Naive B cell (primary cell): ENCODE data around the gene PRODH. TPM values are rescaled to one million over a fixed set of nuclear protein-coding genes. Genes with fewer than 3 reads are reported as not detected.
A peak's percentile ranks its signal among the peaks of the same experiment; 100 is the strongest.

ENCODE experiments used
- ATAC-seq, 2 donors: fragments of 150-1000 bp; cut with Tn5 transposase; 2 replicates each; pipeline ENCODE4 v1.10.0; 2021; ENCODE audit warnings: low read depth in 2 of 2, mild to moderate bottlenecking in 2 of 2, moderate library complexity in 2 of 2
- DNase-seq: peaks from one replicate; pipeline ENCODE4 v3.0.0; 2022
- H3K27ac Mint-ChIP-seq, 6 donors: one replicate each; pipeline ENCODE4 v1.8.0; 2020 to 2022; ENCODE audit warnings: mild to moderate bottlenecking in 6 of 6, mixed read lengths in 6 of 6, moderate library complexity in 5 of 6, inconsistent platforms in 2 of 6
- H3K27me3 Mint-ChIP-seq, 3 donors: one replicate each; pipeline ENCODE4 v1.8.0; 2021 to 2022; ENCODE audit warnings: mixed read lengths in 3 of 3, mild to moderate bottlenecking in 1 of 3
- H3K36me3 Mint-ChIP-seq, 2 donors: one replicate each; pipeline ENCODE4 v1.8.0; 2020 to 2022; ENCODE audit warnings: mixed read lengths in 2 of 2, inconsistent platforms in 1 of 2, mild to moderate bottlenecking in 1 of 2
- H3K4me1 Mint-ChIP-seq, 3 donors: one replicate each; pipeline ENCODE4 v1.8.0; 2020 to 2022; ENCODE audit warnings: mixed read lengths in 3 of 3, inconsistent platforms in 1 of 3, mild to moderate bottlenecking in 1 of 3, moderate library complexity in 1 of 3
- H3K4me3 Mint-ChIP-seq, 8 donors: one replicate each; pipeline ENCODE4 v1.8.0; 2020 to 2022; ENCODE audit warnings: mild to moderate bottlenecking in 8 of 8, mixed read lengths in 8 of 8, moderate library complexity in 8 of 8, inconsistent platforms in 2 of 8
- H3K9me3 Mint-ChIP-seq, 7 donors: one replicate each; pipeline ENCODE4 v1.8.0; 2020 to 2022; ENCODE audit warnings: mixed read lengths in 7 of 7, mild to moderate bottlenecking in 5 of 7, inconsistent platforms in 2 of 7, moderate library complexity in 1 of 7
- polyA plus RNA-seq, 6 donors: library from polyadenylated mRNA; unstranded; fragments of 300-500 nt; fragmentation: Illumina TruSeq; gene quantifications; one replicate each; pipeline ENCODE4 v1.2.3, GENCODE V29; 2021; ENCODE audit warnings: low read depth in 6 of 6

PRODH gene
- under 1 TPM in 1 of 6 donors, not detected in 5; 0.05 TPM for polyA plus RNA-seq

- Mint-ChIP-seq H3K9me3 (no peaks in the 10 kb centered on the region), H3K4me3 (no peak within 1 kb of the TSS), H3K27me3 (no peaks in the 10 kb centered on the region), H3K27ac (no peak within 1 kb of the TSS), H3K36me3 (no peaks in the 10 kb centered on the region), H3K4me1 (no peaks in the 10 kb centered on the region)
- DNase-seq (no peak), ATAC-seq (no peak)
Measured at GRCh38 chr22:18935889-18936529, at the start of gene PRODH. Gene PRODH (minus strand): TSS chr22:18936293. CDS start chr22:18936287, 6 bp downstream.

DNA sequence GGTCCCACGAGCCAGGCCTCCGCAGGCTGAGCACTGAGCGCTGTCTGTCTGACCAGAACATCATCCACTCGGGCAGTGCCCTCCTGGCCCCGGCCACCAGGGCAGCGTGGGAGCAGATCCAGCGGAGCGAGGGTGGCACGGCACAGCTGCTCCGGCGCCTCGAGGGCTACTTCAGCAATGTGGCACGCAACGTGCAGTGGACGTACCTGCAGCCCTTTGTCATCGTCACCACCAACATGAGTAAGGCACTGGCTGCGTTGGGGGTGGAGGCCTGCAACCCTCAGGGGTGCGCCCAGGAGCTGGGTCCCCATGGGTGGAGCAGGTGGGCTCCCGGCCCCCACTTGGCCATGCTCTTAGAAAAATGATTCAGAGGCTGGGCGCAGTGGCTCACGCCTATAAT lies 49.7 kb upstream of the PRODH start:
- Mint-ChIP-seq H3K4me1 (no peaks in the 10 kb centered on the region), H3K27ac (no peak overlapping the region), H3K36me3 (no peaks in the 10 kb centered on the region), H3K27me3 (peaks cover 0 to 9% (median 2%) of the 10 kb centered on the region in 3 donors), H3K4me3 (no peak overlapping the region), H3K9me3 (peaks cover 0 to 11% (median 5%) of the 10 kb centered on the region in 7 donors)
- ATAC-seq, result no peak
- DNase-seq, result no peak

- DNase-seq (no peak), ATAC-seq (no peak)
- H3K36me3 Mint-ChIP-seq, result no peaks in the 10 kb centered on the region
- H3K9me3 Mint-ChIP-seq, result peaks cover 0 to 20% (median 12%) of the 10 kb centered on the region in 7 donors
- H3K27me3 Mint-ChIP-seq, result peaks cover 0 to 5% (median 0%) of the 10 kb centered on the region in 3 donors
- no peak overlapping the region for H3K4me3 Mint-ChIP-seq
- no peak overlapping the region for H3K27ac Mint-ChIP-seq
- no peaks in the 10 kb centered on the region for H3K4me1 Mint-ChIP-seq
Measured at GRCh38 chr22:18984564-18984963, 48.5 kb upstream of the PRODH start.

DNA sequence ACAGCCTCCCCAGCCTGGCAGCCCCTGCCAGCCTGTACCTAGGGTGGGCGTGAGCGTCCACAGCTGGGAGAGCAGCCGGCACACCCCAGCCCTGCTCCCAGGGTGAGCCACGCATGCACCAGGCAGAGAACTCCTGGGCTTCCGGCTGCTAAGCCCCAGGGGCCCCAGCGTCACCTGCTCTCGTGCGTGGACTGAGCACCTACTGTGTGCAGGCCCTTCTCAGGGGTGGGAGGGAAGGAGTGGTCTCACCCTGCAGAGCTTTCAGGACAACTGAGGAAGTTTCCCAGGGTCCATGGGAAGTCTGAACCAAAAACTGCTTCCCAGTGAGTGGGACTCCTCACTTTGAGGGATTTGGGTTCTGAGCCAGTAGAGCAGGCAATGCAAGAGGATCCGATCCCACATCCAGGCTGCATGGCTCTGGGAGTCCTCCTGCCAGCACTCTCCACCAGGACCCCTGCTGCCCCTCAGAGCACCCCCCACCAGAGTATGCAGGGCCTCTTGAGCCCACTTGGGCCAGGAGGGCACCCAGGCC lies 47.1 kb upstream of the PRODH start:
- Mint-ChIP-seq H3K4me3 (no peak overlapping the region), H3K4me1 (no peaks in the 10 kb centered on the region), H3K9me3 (peaks cover 0 to 25% (median 12%) of the 10 kb centered on the region in 7 donors), H3K36me3 (no peaks in the 10 kb centered on the region), H3K27ac (no peak overlapping the region), H3K27me3 (peaks cover 0 to 5% (median 0%) of the 10 kb centered on the region in 3 donors)
- no peak for ATAC-seq
- DNase-seq, result no peak

DNA sequence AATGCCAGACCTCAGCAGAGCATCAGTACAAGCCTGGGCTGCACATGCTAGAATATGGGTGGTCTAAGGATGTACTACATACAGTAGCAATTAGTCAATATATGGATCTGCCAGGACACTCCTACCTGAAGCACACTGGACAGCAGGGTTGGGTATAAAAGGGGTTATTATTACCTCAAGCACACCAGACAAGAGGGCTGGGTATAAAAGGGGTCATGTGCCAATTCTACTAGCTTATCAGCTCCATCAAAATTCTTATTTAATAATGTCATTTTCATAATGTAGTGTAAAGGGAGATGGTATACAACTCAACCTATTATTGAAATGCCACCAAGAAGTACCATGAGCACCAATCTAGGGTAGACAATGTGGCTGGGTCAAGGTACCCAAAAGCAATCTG lies 44.7 kb upstream of the PRODH start:
- Mint-ChIP-seq H3K27me3 (peaks cover 0 to 8% (median 5%) of the 10 kb centered on the region in 3 donors), H3K36me3 (no peaks in the 10 kb centered on the region), H3K4me1 (no peaks in the 10 kb centered on the region), H3K4me3 (no peak overlapping the region), H3K27ac (no peak overlapping the region), H3K9me3 (peaks cover 0 to 25% (median 12%) of the 10 kb centered on the region in 7 donors)
- no peak for DNase-seq
- ATAC-seq, result no peak

DNA sequence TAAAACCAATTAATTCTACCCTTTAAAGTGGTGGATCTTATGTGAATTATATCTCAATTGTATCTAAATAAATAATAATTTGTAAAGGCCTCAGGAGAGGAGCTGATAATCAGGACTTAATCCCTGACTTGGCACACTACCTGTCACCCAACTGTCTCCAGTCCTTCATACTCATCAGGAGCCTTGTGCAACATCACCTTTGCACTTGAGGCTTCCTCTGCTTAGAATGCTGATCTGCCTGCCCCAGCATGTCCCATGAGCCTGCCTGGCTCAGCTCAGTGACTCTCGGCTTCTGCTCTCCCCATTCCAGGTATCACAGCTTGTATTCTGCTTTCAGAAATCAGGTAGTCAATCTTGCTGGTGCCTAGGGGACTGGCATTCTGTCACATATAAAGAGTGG lies 43.9 kb upstream of the PRODH start:
- DNase-seq, result no peak

GRCh38 chr22:18978506-18978905 lies 42.4 kb upstream of the PRODH start:
- DNase-seq, result no peak
- Mint-ChIP-seq H3K27ac (no peak overlapping the region), H3K27me3 (peaks cover 11 to 16% (median 11%) of the 10 kb centered on the region in 3 donors), H3K4me3 (no peak overlapping the region), H3K4me1 (no peaks in the 10 kb centered on the region), H3K36me3 (no peaks in the 10 kb centered on the region), H3K9me3 (peaks cover 0 to 25% (median 12%) of the 10 kb centered on the region in 7 donors)
- no peak for ATAC-seq

More for the DNA sequence above, 43.9 kb upstream of the PRODH start:
- Mint-ChIP-seq H3K36me3 (no peaks in the 10 kb centered on the region), H3K27ac (no peak overlapping the region), H3K9me3 (peaks cover 0 to 25% (median 12%) of the 10 kb centered on the region in 7 donors), H3K4me1 (no peaks in the 10 kb centered on the region), H3K4me3 (no peak overlapping the region), H3K27me3 (peaks cover 0 to 8% (median 5%) of the 10 kb centered on the region in 3 donors)
- no peak for ATAC-seq

- Mint-ChIP-seq H3K9me3 (peaks cover 0 to 25% (median 12%) of the 10 kb centered on the region in 7 donors), H3K4me3 (no peak overlapping the region), H3K4me1 (no peaks in the 10 kb centered on the region), H3K27me3 (peaks cover 11 to 18% (median 11%) of the 10 kb centered on the region in 3 donors), H3K36me3 (no peaks in the 10 kb centered on the region), H3K27ac (no peak overlapping the region)
- ATAC-seq, result no peak
- no peak for DNase-seq
Measured at GRCh38 chr22:18977824-18978425, 41.8 kb upstream of the PRODH start.

DNA sequence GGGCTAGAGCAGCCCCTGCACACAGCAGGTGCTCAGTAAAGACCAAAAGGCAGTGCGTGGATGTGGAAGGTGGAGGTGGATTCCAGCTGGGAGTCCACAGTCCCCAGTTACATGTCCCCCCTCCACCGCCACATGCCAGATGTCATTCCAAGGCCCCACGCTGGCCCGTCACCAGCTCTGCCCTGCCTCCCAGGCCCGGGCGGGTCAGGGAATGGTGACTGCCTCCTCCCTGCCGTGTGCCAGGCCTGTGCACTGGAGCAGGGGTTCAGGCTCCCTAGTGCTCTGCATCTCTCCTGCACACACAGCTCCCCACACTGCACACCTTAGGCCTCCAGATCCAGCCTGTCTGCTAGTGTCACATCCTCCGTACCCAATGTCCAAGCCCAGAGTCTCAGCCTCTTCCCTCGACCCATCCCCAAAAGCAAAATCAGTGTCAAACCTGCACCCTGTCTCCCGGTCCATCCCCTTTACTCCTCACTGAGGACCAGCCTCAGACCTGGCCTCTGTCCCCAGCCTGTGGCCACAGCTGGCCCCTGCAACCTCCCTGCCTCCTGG lies 40.2 kb upstream of the PRODH start:
- H3K27me3 Mint-ChIP-seq, result peaks cover 11 to 31% (median 11%) of the 10 kb centered on the region in 3 donors
- DNase-seq (no peak), ATAC-seq (no peak)
- H3K4me1 Mint-ChIP-seq, result no peaks in the 10 kb centered on the region
- H3K9me3 Mint-ChIP-seq, result peaks cover 0 to 19% (median 8%) of the 10 kb centered on the region in 7 donors
- peak overlapping the region in 1 of 8 donors; percentile 47 for H3K4me3 Mint-ChIP-seq
- H3K27ac Mint-ChIP-seq, result peak overlapping the region in 1 of 6 donors; percentile 32
- H3K36me3 Mint-ChIP-seq, result no peaks in the 10 kb centered on the region

DNA sequence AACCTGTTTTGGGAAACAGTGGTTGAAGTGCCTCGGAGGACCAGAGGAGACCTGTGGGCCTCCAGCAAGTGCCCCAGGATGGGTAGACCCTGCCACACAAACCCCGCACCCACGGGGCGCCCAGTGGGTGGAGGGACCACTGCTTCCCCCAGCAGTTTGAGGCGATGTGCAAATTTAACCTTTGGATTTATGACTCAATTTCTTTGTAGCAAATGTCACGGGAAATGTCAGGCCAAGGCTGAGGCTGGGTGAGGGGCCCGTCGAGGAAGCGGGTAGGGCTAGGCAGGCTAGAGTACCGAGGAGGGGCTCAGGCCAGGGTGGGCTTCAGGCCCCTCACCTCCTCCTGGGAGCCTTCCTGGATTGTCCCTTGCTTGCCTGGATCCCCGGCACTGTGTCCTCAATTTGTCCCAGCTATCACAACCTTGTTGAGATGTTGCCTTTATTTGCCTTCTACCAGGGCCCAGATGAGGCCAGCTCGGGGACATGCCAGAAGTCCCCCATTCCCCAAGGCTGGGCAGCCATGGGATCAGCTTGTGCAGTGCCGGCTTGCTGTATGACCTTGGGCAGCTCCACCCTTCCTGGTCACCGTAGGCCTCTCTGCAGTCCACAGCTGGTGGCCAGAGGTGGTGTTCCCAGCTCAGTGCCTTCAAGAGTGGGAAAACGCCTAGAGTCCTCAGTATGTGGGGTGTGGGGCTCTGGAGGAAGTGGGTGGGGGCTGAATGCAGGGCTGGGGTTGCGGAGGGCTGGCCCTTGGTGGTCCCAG lies 39.5 kb upstream of the PRODH start:
- peaks cover 0 to 13% (median 5%) of the 10 kb centered on the region in 7 donors for H3K9me3 Mint-ChIP-seq
- DNase-seq, result no peak
- no peak overlapping the region for H3K4me3 Mint-ChIP-seq
- H3K36me3 Mint-ChIP-seq, result no peaks in the 10 kb centered on the region
- ATAC-seq, result no peak
- no peak overlapping the region for H3K27ac Mint-ChIP-seq
- H3K4me1 Mint-ChIP-seq, result no peaks in the 10 kb centered on the region
- H3K27me3 Mint-ChIP-seq, result peaks cover 8 to 31% (median 11%) of the 10 kb centered on the region in 3 donors

- DNase-seq (no peak), ATAC-seq (no peak)
- Mint-ChIP-seq H3K27me3 (peaks cover 7 to 34% (median 14%) of the 10 kb centered on the region in 3 donors), H3K4me3 (no peak overlapping the region), H3K36me3 (no peaks in the 10 kb centered on the region), H3K9me3 (peaks cover 0 to 5% (median 2%) of the 10 kb centered on the region in 7 donors), H3K27ac (no peak overlapping the region), H3K4me1 (peaks cover 2 to 3% (median 2%) of the 10 kb centered on the region in 3 donors)
Measured at GRCh38 chr22:18974477-18975180, 38.5 kb upstream of the PRODH start.

DNA sequence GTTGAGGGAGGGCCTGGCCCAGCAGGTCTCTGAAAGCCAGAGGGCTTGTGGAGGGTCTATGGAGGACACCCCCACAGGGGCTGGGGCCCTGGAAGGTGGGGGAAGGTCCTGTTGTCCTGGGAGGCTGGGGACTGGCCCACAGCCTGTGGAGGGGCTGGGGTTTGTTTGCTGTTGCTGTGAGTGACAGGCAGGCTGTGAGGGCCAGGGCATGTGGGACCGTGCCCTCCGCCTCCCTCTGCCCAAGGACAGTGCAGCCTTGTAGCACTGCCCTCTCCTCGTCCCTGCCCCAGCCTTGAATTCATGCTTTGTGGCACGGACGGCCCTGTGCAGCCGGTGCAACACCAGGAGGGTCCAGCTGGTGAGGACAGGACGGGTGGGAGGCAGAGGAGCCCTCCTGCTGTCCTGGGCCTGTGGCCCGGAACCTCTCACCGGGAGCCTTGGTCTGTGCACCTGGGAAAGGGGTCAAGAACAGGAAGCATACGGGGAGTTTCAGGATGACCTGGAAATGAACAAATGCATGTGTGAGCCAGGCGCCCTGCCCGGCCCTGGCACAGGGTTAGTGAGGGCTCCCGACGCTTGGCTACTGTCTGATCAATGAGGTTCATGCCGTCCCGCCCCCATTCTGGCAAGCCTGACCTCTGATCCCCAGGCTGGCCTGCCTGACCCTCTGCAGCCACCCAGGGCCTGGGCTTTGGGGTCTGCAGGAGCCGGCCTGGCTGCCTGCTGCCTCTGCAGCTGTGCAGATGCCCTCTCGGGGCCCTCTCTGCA lies 37.4 kb upstream of the PRODH start:
- Mint-ChIP-seq H3K36me3 (no peaks in the 10 kb centered on the region), H3K4me3 (peak overlapping the region in 2 of 8 donors; percentile 25 to 46), H3K4me1 (peaks cover 4 to 6% (median 4%) of the 10 kb centered on the region in 3 donors), H3K27ac (peak overlapping the region in 1 of 6 donors; percentile 56), H3K27me3 (peaks cover 7 to 46% (median 19%) of the 10 kb centered on the region in 3 donors), H3K9me3 (no peaks in the 10 kb centered on the region)
- DNase-seq (no peak), ATAC-seq (no peak)
